ENCODE data around the gene EMC1.

The EMC1 gene

GRCh38 chr1:19209439-19209989, 41.8 kb downstream of the EMC1 start:
- Histone ChIP-seq H3K9me2 (replicated peaks; ENCODE audit: control insufficient read depth, low read length) (no peaks in the 10 kb centered on the region), H3K4me3 (ENCODE audit: low read length) (peak overlapping the region; percentile 94), H3F3A (ENCODE audit: control insufficient read depth, insufficient read depth) (peaks cover 4% of the 10 kb centered on the region; the same call in 1 of the 2 replicates), H3K27me3 (ENCODE audit: control insufficient read depth, low read length) (no peaks in the 10 kb centered on the region), H3K79me2 (ENCODE audit: control insufficient read depth, low read length) (peaks cover 98% of the 10 kb centered on the region), H3K9me3 (ENCODE audit: control insufficient read depth, insufficient read depth, low read length) (no peaks in the 10 kb centered on the region), H4K20me1 (ENCODE audit: control insufficient read depth, insufficient read depth, low read depth, low read length) (peaks cover 20% of the 10 kb centered on the region; the same call in 1 of the 2 replicates), H3K4me2 (ENCODE audit: low read length) (peak overlapping the region; percentile 74), H3K4me1 (ENCODE audit: control insufficient read depth, low read length) (peaks cover 45% of the 10 kb centered on the region), H3K36me3 (ENCODE audit: control insufficient read depth, low read length) (peaks cover 46% of the 10 kb centered on the region), H3K27ac (ENCODE audit: low read depth, low read length) (peak overlapping the region; percentile 69)
- no peak for TF ChIP-seq CTCF (IDR thresholded peaks at IDR 0.05; ENCODE audit: low read depth, low read length, poor library complexity, severe bottlenecking)
- TF ChIP-seq EZH2phosphoT487 (IDR thresholded peaks at IDR 0.05; ENCODE audit: borderline replicate concordance, low read length): no peak

GRCh38 chr1:19208710-19209438, 42.5 kb downstream of the EMC1 start:
- Histone ChIP-seq H3K4me1 (ENCODE audit: control insufficient read depth, low read length) (peaks cover 45% of the 10 kb centered on the region), H3K27me3 (ENCODE audit: control insufficient read depth, low read length) (no peaks in the 10 kb centered on the region), H3K27ac (ENCODE audit: low read depth, low read length) (peak overlapping the region; percentile 69), H3K9me2 (replicated peaks; ENCODE audit: control insufficient read depth, low read length) (no peaks in the 10 kb centered on the region), H3K4me2 (ENCODE audit: low read length) (peak overlapping the region; percentile 74), H3K36me3 (ENCODE audit: control insufficient read depth, low read length) (peaks cover 40% of the 10 kb centered on the region), H3F3A (ENCODE audit: control insufficient read depth, insufficient read depth) (0 out of 2 replicates have a peak, but pooled peaks cover 4% of the 10 kb centered on the region), H4K20me1 (ENCODE audit: control insufficient read depth, insufficient read depth, low read depth, low read length) (peaks cover 20% of the 10 kb centered on the region; the same call in 1 of the 2 replicates), H3K79me2 (ENCODE audit: control insufficient read depth, low read length) (peaks cover 98% of the 10 kb centered on the region), H3K4me3 (ENCODE audit: low read length) (peak overlapping the region; percentile 94), H3K9me3 (ENCODE audit: control insufficient read depth, insufficient read depth, low read length) (no peaks in the 10 kb centered on the region)
- TF ChIP-seq EZH2phosphoT487 (IDR thresholded peaks at IDR 0.05; ENCODE audit: borderline replicate concordance, low read length) (no peak), CTCF (IDR thresholded peaks at IDR 0.05; ENCODE audit: low read depth, low read length, poor library complexity, severe bottlenecking) (no peak)

- Histone ChIP-seq H3F3A (ENCODE audit: control insufficient read depth, insufficient read depth) (no peaks in the 10 kb centered on the region), H3K4me2 (ENCODE audit: low read length) (no peak overlapping the region), H3K27ac (ENCODE audit: low read depth, low read length) (no peak overlapping the region), H3K4me1 (ENCODE audit: control insufficient read depth, low read length) (peaks cover 31% of the 10 kb centered on the region), H3K9me2 (replicated peaks; ENCODE audit: control insufficient read depth, low read length) (no peaks in the 10 kb centered on the region), H3K36me3 (ENCODE audit: control insufficient read depth, low read length) (peaks cover 23% of the 10 kb centered on the region), H3K9me3 (ENCODE audit: control insufficient read depth, insufficient read depth, low read length) (no peaks in the 10 kb centered on the region), H3K4me3 (ENCODE audit: low read length) (no peak overlapping the region), H4K20me1 (ENCODE audit: control insufficient read depth, insufficient read depth, low read depth, low read length) (peaks cover 20% of the 10 kb centered on the region), H3K79me2 (ENCODE audit: control insufficient read depth, low read length) (peaks cover 98% of the 10 kb centered on the region), H3K27me3 (ENCODE audit: control insufficient read depth, low read length) (no peaks in the 10 kb centered on the region)
- TF ChIP-seq CTCF (IDR thresholded peaks at IDR 0.05; ENCODE audit: low read depth, low read length, poor library complexity, severe bottlenecking) (no peak), EZH2phosphoT487 (IDR thresholded peaks at IDR 0.05; ENCODE audit: borderline replicate concordance, low read length) (no peak)
Observed at GRCh38 chr1:19206947-19207346, 44.4 kb downstream of the EMC1 start.

All from DOHH2 (cell line).